ENCODE measurements around the gene GALNT1.

GALNT1 gene

GRCh38 chr18:35682281-35682867, 100.8 kb downstream of the GALNT1 start:
- DNase-seq, result peak; percentile 42

DNA sequence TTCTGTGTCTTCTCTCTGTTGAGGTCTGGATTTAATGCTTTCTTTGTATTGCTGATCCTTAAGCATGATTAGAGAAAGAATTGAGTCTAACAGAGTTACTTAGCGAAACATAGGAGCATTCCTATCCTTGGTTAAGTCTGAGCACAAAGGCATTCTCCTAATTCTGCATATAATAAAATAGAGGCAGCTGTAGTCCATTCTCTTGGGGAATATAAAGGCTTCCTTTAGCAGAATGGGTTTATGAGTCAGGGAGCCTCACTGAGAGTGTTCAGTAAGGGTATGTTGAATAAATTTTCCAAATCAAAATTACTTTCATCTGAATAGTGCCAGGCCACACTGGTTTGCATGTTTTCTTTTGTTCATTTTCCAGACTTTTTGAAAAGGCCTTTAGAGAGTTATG, 101.5 kb downstream of the GALNT1 start:
- peak; percentile 32 for DNase-seq

- DNase-seq, result no peak
Observed at GRCh38 chr18:35688757-35689156, 107.2 kb downstream of the GALNT1 start.

DNA sequence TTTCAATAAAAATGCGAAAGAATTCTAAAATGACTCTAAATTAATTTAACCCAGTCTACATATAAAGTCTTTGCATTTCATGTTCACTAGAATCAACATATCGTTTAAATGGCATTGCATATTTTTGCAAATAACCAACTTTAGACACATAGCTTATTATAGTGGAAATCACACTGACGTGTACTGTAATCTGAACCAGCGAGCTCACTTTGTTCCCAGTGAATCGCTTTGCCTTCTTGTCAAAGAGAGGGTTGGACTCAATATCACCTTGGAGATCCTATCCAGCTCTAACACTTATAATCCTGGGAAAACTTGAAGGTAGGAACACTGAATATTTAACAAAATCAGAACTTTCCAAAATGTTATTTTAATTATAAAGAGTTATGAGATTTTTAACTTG, 108.2 kb downstream of the GALNT1 start:
- no peak for DNase-seq

- no peak for DNase-seq
Observed at GRCh38 chr18:35691625-35692024, 110.1 kb downstream of the GALNT1 start.

GRCh38 chr18:35692866-35693265, 111.3 kb downstream of the GALNT1 start:
- no peak for DNase-seq

GRCh38 chr18:35693829-35694228, 112.3 kb downstream of the GALNT1 start:
- no peak for DNase-seq

- DNase-seq, result no peak
Observed at GRCh38 chr18:35694808-35695207, 113.3 kb downstream of the GALNT1 start.

DNA sequence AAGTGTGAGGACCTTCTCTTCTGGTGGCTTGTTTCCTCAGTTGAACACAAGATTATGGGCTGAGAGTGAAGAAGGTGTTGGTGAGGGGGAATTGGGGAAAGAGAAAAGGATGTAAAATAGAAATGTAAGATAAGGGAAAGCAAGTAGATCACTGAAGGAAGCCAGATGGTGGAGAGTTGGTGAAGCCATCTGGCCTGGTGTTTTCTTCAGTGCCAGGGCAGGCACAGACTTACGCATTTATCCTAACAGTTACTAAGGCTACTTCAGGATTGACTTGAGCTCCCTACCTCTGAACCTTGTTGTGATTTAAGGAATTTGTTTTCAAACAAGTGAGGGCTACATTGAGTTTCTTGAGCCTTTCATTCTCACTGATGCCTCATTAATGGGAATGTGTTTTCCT, 113.8 kb downstream of the GALNT1 start:
- no peak for DNase-seq

- DNase-seq, result no peak
Observed at GRCh38 chr18:35695803-35696202, 114.3 kb downstream of the GALNT1 start.

GRCh38 chr18:35696307-35696706, 114.8 kb downstream of the GALNT1 start:
- no peak for DNase-seq

GRCh38 chr18:35697869-35698268, 116.3 kb downstream of the GALNT1 start:
- no peak for DNase-seq

DNA sequence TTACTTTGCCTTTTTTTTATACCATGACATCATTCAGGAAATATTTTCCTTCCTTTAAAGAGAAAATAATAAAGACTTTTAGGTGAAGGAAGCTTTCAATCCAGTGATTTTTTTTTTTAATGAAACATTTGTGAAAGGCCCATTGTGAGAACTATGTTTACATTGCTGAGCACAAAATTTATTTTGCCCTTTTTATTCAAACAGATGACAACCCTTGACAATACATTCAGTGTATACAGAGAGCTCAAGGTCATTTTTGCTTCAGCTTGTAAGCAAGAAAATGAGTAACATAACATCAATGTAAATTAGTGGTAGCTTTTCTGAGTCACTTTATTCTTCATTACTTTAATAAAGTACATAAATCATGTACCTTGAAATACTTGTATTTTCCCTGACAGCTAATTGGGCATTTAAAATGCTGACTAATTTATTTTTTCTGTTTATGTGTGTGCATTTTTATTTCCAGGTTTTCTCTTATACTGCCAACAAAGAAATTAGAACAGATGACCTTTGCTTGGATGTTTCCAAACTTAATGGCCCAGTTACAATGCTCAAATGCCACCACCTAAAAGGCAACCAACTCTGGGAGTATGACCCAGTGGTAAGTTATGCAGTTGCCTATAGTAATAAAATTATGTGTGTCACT, 121.6 kb downstream of the GALNT1 start:
- no peak for DNase-seq

- DNase-seq, result no peak
Observed at GRCh38 chr18:35705988-35706387, 124.4 kb downstream of the GALNT1 start.

DNA sequence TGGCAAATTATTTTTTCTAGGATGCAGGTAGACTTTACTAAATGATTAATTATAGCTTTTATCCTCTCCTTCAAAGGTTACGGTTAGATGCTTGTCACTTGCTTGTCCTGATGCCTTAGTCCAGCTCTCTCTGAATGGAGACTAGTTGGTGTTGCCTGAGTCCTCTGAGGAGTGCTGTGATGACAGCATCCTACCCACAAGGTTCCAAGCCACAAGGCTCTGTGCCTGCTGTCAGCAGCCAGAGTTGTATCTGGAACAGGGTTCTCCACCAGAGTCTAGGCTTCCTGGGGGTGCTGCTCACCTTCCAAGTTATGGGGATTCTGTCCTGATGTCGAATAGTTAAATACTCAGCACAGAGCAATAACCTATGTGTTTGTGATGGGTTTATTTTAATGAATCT, 125.7 kb downstream of the GALNT1 start:
- no peak for DNase-seq

DNA sequence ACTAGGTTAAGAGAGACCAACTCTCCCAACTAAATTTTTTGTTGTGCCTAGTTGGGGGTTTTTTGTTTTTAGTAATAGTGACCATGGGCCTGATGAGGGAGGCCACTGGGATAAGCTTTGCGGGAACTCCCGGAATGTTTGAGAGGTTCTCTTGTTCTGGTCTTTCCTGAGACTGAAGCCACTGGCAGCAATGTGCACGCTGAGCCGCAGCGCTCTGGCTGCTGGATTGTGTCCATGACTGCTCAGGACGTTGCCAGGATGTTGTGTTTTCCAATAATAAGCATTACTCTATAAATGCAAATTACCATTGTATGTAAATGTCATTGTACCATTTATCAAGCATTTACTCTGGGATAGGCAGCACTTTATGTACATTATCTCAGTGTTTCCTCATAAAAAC, 126.1 kb downstream of the GALNT1 start:
- DNase-seq, result no peak

DNA sequence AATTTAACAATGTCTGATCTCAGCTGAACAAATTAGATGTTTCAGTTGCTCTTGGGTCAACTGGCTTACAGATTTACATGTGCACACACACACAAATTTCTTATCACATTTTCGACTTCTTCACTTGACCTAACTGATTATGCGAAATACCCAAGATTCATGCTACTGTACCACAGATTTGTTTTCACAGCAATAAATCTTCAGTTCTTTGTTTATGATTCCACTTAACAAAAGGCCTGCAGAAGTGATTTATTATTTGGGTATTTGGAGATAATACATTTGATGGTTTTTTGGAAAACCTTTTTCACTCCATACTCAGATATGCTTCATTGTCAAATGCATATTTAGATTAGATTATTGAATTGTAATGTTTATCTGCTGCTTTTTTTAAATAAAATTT, 129.0 kb downstream of the GALNT1 start:
- no peak for DNase-seq

GRCh38 chr18:35711227-35711626, 129.7 kb downstream of the GALNT1 start:
- no peak for DNase-seq

GRCh38 chr18:35713545-35713944, 132.0 kb downstream of the GALNT1 start:
- peak; percentile 74 for DNase-seq

DNA sequence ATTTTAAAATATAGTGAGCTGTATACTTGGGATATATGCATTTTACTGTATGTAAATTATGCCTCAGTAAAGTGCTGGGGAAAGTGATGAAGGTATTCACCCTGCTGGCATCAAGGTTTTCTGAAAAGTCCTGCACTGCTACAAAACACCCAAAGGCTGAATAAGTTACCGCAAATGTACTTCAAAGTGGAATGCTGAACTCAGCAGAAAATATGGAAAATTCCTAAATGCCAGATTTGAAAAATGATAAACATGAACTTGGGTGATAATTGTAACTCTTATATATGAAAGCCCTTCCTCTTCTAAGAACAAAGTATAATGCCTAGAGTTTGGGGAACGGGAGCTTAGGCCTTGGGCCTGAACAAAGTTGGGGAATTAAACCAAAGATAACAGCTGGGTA, 133.0 kb downstream of the GALNT1 start:
- DNase-seq, result no peak

GRCh38 chr18:35715139-35715538, 133.6 kb downstream of the GALNT1 start:
- no peak for DNase-seq

- no peak for DNase-seq
Observed at GRCh38 chr18:35716169-35716831, 134.8 kb downstream of the GALNT1 start.

DNA sequence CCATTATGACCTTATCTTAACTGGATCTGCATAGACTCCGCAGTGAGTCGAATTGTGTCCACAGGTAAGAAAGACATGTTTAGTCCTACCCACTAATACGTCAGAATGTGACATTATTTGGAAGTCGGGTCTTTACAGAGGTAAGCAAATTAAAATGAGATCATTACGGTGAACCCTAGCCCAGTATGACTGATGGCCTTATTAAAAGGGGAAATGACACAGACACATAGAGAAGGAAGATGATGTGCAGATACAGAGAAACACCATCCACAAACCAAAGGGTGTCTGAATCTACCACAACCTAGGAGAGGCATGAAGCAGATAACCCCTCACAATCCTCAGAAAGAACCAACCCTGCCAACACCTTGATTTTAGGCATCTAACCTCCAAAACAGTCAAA, 135.6 kb downstream of the GALNT1 start:
- DNase-seq, result no peak

GRCh38 chr18:35721431-35722081, 140.0 kb downstream of the GALNT1 start:
- no peak for DNase-seq

All from fibroblast of skin of abdomen (primary cell).